Stomach (tissue), 4 donors: Measurements from ENCODE around the gene DDC.

ENCODE experiments used
- CTCF ChIP-seq, 7 experiments: fragments of 450-650 bp in 4 of 7; fragments of 200-600 bp in 3 of 7; sonication (generic) in 3 of 7; IDR thresholded peaks; one replicate each; pipeline ENCODE4 v1.5.1; 2016 to 2019; ENCODE audit warnings: antibody characterized with exemption in 7 of 7, control low read depth in 2 of 7, mild to moderate bottlenecking in 1 of 7
- POLR2A ChIP-seq, 4 donors: fragments of 450-650 bp; IDR thresholded peaks; one replicate each; pipeline ENCODE4 v1.6.1; 2016; ENCODE audit warnings: antibody characterized with exemption in 4 of 4, control low read depth in 2 of 4, mild to moderate bottlenecking in 1 of 4, moderate library complexity in 1 of 4

DNA sequence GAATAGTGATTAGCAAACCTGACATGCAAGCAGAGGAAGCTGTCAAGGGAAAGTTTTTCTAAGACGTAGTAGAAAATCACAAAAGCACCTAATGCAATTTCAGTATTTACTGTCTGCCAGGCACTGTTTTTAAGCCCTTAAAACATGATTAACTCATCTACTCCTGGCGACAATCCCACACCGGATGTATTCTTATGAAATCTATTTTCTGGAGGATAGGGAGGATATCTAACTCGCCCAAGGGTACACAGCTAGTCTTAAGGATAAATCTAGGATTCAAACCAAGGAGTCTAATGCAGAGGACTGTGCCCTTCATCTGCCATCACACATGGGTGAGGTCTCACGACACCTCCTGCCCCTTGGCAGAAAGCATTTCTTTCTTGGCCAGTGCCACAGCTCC lies 67.2 kb downstream of the DDC start:
- TF ChIP-seq CTCF (IDR thresholded peaks at IDR 0.05) (no peak), POLR2A (IDR thresholded peaks at IDR 0.05) (no peak)
